Measurements from ENCODE around the gene HNF1B.

Gene HNF1B

GRCh38 chr17:37664214-37664613 is 80.6 kb downstream of the HNF1B start:
- no peak for DNase-seq

GRCh38 chr17:37662353-37662752 is 82.5 kb downstream of the HNF1B start:
- DNase-seq, result no peak

- no peak for DNase-seq
Observed at GRCh38 chr17:37661400-37662014, 83.4 kb downstream of the HNF1B start.

GRCh38 chr17:37659925-37660324 is 84.9 kb downstream of the HNF1B start:
- no peak for DNase-seq

GRCh38 chr17:37657202-37657601 is 87.7 kb downstream of the HNF1B start:
- no peak for DNase-seq

- no peak for DNase-seq
Observed at GRCh38 chr17:37651849-37652248, 93.0 kb downstream of the HNF1B start.

GRCh38 chr17:37650419-37651003 is 94.3 kb downstream of the HNF1B start:
- DNase-seq, result no peak

GRCh38 chr17:37648555-37648954 is 96.3 kb downstream of the HNF1B start:
- no peak for DNase-seq

- no peak for DNase-seq
Observed at GRCh38 chr17:37647856-37648255, 97.0 kb downstream of the HNF1B start.

GRCh38 chr17:37643869-37644268 is 101.0 kb downstream of the HNF1B start:
- no peak for DNase-seq

- peak; percentile 77 for DNase-seq
Observed at GRCh38 chr17:37643118-37643766, 101.6 kb downstream of the HNF1B start, which contains the start of gene DDX52. Gene DDX52 (minus strand): TSS chr17:37643446. CDS start chr17:37643420, 26 bp downstream.

GRCh38 chr17:37642681-37643080 is 102.2 kb downstream of the HNF1B start:
- no peak for DNase-seq

GRCh38 chr17:37640015-37640414 is 104.8 kb downstream of the HNF1B start:
- DNase-seq, result no peak

- DNase-seq, result no peak
Observed at GRCh38 chr17:37637956-37638355, 106.9 kb downstream of the HNF1B start.

Data from NCI-H446 treated with DMSO at 0.1 percent for 48 hours (cell line).